Tibial nerve (tissue), 4 donors: ENCODE results near the gene CYP2A6. TPM values are rescaled to one million over a fixed set of nuclear protein-coding genes. Genes with fewer than 3 reads are reported as not detected.
"Not testable (repeated sequence)": the region's sequence is repeated elsewhere in the genome, so short reads cannot be mapped to it uniquely, and the experiment has no call there.

Experiments used
- DNase-seq, 2 donors: peaks; one replicate each; pipeline ENCODE4 v3.0.0-alpha.2; 2019; ENCODE audit warnings: low spot score in 2 of 2
- H3K27ac ChIP-seq, 4 donors: fragments of 200-600 bp; sonication (generic) in 3 of 4; one replicate each; pipeline ENCODE4 v1.5.1; 2017 to 2019; ENCODE audit warnings: mild to moderate bottlenecking in 1 of 4
- H3K27me3 ChIP-seq, 2 donors: fragments of 200-600 bp; sonication (generic) in 1 of 2; one replicate each; pipeline versions ENCODE4 v1.5.1 to v1.6.0; 2017 to 2019
- H3K36me3 ChIP-seq, 3 donors: fragments of 200-600 bp; sonication (generic); one replicate each; pipeline ENCODE4 v1.5.1; 2018 to 2019
- H3K4me1 ChIP-seq, 4 donors: fragments of 200-600 bp; sonication (generic) in 3 of 4; one replicate each; pipeline ENCODE4 v1.5.1; 2017 to 2019
- H3K4me3 ChIP-seq, 4 donors: fragments of 200-600 bp; sonication (generic) in 3 of 4; one replicate each; pipeline ENCODE4 v1.5.1; 2017 to 2019; ENCODE audit warnings: mild to moderate bottlenecking in 1 of 4, moderate library complexity in 1 of 4
- H3K9me3 ChIP-seq, 4 donors: fragments of 200-600 bp; sonication (generic) in 3 of 4; one replicate each; pipeline ENCODE4 v1.5.1; 2017 to 2019
- EP300 ChIP-seq, 2 donors: sonication (generic); formaldehyde crosslinking; IDR thresholded peaks; one replicate each; pipeline ENCODE4 v1.6.1; 2017; ENCODE audit warnings: antibody characterized with exemption in 2 of 2, mild to moderate bottlenecking in 1 of 2
- POLR2A ChIP-seq, 2 donors: fragments of 450-650 bp; IDR thresholded peaks; one replicate each; pipeline ENCODE4 v1.6.1; 2017; ENCODE audit warnings: antibody characterized with exemption in 2 of 2, mild to moderate bottlenecking in 2 of 2, moderate library complexity in 2 of 2
- WGBS, 2 donors: methylation state at CpG; one replicate each; pipeline ENCODE4 v1.1.5; 2018; 5-methylcytosine and 5-hydroxymethylcytosine counted together
- total RNA-seq, 4 donors: library from RNA; depleted of rRNA; stranded (reverse); fragments of >200 nt; gene quantifications; one replicate each; pipeline ENCODE4 v1.1.0, GENCODE V29; 2016
- TF ChIP-seq, protein P1 (sequence below), 5 experiments: fragments of 200-600 bp in 3 of 5; fragments of 450-650 bp in 2 of 5; sonication (generic) in 3 of 5; IDR thresholded peaks; one replicate each; pipeline ENCODE4 v1.5.1; 2016 to 2019; ENCODE audit warnings: antibody characterized with exemption in 5 of 5, mild to moderate bottlenecking in 3 of 5, moderate library complexity in 2 of 5

The CYP2A6 gene, protein sequence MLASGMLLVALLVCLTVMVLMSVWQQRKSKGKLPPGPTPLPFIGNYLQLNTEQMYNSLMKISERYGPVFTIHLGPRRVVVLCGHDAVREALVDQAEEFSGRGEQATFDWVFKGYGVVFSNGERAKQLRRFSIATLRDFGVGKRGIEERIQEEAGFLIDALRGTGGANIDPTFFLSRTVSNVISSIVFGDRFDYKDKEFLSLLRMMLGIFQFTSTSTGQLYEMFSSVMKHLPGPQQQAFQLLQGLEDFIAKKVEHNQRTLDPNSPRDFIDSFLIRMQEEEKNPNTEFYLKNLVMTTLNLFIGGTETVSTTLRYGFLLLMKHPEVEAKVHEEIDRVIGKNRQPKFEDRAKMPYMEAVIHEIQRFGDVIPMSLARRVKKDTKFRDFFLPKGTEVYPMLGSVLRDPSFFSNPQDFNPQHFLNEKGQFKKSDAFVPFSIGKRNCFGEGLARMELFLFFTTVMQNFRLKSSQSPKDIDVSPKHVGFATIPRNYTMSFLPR
- total RNA-seq = 1 to 10 TPM in 1 of 4 donors, not detected in 3; 7.3 TPM

DNA sequence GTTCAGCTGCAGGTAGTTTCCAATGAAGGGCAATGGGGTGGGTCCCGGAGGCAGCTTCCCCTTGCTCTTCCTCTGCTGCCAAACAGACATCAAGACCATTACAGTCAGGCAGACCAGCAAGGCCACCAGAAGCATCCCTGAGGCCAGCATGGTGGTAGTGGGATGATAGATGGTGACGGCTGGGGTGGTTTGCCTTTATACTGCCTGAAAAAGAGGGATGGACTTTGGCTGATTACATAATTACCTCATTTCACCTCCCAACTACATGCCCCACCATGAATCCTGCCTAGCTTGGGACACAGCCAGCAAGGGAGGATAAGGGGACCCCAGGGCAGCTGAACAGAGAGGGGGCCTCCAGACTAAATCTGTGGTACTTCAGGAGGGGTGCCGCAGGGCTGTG lies at the start of gene CYP2A6:
CYP2A6 (minus strand) TSS at position 171 of the 400 bp plus-strand sequence; CDS start at position 150, 21 bp downstream.
- 88 to 90% methylated on average over 2 to 3 of the region's 3 CpGs for WGBS, 2 donors
- not testable (repeated sequence) for H3K27ac ChIP-seq, H3K4me1 ChIP-seq, H3K4me3 ChIP-seq, H3K9me3 ChIP-seq, DNase-seq, H3K36me3 ChIP-seq
- peaks cover 0 to 15% of the 10 kb centered on the region in 2 donors for H3K27me3 ChIP-seq

DNA sequence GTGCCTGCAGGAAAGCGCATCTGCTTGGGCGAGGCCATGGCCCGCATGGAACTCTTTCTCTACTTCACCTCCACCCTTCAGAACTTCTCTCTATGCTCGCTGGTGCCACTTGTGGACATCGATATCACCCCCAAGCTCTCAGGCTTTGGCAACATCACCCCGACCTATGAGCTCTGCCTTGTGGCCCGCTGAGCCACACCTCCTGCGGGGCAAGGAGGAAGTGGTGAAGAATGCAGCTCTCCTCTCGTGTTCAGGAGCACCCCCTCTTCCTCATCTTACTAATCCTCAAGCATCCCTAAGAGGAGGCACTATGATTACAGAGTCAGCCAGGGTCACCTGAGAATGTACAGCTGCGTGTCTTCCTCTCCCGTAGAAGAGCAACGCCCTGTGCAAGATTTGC lies 49.7 kb upstream of the CYP2A6 start:
- not testable (repeated sequence) for H3K27me3 ChIP-seq, H3K4me3 ChIP-seq, H3K36me3 ChIP-seq, DNase-seq, H3K4me1 ChIP-seq, H3K27ac ChIP-seq, H3K9me3 ChIP-seq
- 77 to 78% methylated on average over 12 of the region's 12 CpGs for WGBS, 2 donors

DNA sequence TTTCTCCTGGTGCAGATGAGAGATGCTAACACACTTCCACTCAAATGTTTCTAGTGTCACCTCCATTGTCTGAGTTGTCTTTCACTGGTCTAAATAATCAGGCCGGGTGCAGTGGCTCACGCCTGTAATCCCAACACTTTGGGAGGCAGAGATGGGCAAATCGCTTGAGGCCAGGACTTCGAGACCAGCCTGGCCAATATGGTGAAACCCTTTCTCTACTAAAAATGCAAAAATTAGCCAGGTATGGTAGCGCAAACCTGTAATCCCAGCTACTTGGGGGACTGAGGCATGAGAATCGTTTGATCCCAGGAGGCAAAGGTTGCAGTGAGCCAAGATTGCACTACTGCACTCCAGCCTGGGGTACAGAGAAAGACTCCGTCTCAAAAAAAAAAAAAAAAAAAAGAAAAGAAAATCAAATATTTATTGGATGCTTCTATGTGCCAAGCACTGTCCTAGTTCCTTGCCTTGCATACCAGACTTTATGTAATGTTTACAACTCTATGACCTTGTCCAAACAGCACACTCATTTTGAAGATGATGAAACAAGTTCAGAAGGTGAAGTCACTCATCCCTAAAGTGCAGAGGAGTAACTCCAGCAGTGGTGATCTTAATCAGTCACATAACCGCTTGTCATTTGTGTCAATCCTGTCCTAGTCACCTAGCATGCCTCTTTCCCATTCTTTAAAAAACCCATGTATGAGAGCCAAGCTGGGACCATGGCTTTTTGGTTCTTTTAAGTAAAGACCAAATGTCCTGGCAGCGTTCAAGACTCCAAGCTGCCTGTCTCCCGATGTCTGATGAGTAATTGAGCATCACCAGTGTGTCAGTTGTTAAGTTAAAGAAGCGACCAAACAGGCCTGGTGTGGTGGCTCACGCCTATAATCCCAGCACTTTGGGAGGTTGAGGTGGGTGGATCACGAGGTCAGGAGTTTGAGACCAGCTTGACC lies 46.9 kb upstream of the CYP2A6 start:
- not testable (repeated sequence) for H3K27me3 ChIP-seq, H3K9me3 ChIP-seq, DNase-seq, H3K27ac ChIP-seq, H3K4me3 ChIP-seq, H3K36me3 ChIP-seq, H3K4me1 ChIP-seq
- 85% methylated on average over 13 of the region's 13 CpGs for WGBS, 2 donors

DNA sequence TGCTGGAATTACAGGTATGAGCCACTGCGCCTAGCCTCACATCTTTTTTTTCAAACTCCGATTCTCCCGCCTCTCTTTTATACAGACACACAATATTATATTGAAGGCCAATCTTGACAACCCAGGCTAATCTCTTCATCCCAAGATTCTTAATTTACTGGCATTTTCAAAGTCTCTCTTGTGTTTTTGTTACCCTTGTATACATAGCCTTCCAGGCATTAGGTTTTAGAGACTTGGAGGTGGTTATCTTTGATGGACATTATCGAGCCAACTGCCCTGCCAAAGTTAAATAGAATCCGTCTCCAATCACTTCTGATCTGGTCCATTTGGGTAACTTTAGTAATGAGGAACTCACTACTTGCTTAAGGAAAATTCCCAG lies 46.2 kb upstream of the CYP2A6 start:
- Histone ChIP-seq H3K27ac (no peak overlapping the region), H3K4me3 (no peak overlapping the region), H3K36me3 (no peaks in the 10 kb centered on the region), H3K27me3 (no peaks in the 10 kb centered on the region), H3K9me3 (no peaks in the 10 kb centered on the region), H3K4me1 (no peaks in the 10 kb centered on the region)
- WGBS, 2 donors = 92 to 96% methylated on average over 5 of the region's 5 CpGs
- TF ChIP-seq, protein P1, sequence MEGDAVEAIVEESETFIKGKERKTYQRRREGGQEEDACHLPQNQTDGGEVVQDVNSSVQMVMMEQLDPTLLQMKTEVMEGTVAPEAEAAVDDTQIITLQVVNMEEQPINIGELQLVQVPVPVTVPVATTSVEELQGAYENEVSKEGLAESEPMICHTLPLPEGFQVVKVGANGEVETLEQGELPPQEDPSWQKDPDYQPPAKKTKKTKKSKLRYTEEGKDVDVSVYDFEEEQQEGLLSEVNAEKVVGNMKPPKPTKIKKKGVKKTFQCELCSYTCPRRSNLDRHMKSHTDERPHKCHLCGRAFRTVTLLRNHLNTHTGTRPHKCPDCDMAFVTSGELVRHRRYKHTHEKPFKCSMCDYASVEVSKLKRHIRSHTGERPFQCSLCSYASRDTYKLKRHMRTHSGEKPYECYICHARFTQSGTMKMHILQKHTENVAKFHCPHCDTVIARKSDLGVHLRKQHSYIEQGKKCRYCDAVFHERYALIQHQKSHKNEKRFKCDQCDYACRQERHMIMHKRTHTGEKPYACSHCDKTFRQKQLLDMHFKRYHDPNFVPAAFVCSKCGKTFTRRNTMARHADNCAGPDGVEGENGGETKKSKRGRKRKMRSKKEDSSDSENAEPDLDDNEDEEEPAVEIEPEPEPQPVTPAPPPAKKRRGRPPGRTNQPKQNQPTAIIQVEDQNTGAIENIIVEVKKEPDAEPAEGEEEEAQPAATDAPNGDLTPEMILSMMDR (IDR thresholded peaks at IDR 0.05) = no peak
- TF ChIP-seq POLR2A (IDR thresholded peaks at IDR 0.05) (no peak), EP300 (IDR thresholded peaks at IDR 0.05) (no peak)
- no peak for DNase-seq

DNA sequence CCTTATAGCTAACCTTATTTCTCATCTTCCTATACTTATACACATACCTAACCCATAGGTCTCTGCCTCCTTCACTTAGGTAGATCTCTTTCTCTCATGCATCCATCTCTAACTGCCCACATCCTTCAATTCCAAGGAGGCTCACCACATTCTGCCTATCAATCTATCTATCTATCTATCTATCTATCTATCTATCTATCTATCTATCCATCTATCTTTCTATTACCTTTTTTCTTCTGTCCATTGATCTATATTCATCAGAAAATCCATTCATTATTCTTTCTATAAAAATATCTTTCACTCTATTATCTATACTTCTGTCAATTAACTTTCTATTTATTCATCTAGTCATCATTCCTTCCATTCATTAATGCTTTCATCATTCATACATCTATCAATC lies 42.9 kb upstream of the CYP2A6 start:
- H3K27me3 ChIP-seq = no peaks in the 10 kb centered on the region
- no peak for DNase-seq
- H3K9me3 ChIP-seq = no peaks in the 10 kb centered on the region
- H3K36me3 ChIP-seq = no peaks in the 10 kb centered on the region
- H3K4me1 ChIP-seq = no peaks in the 10 kb centered on the region
- no peak overlapping the region for H3K27ac ChIP-seq
- TF ChIP-seq, protein P1 (IDR thresholded peaks at IDR 0.05) = no peak
- TF ChIP-seq POLR2A (IDR thresholded peaks at IDR 0.05) (no peak), EP300 (IDR thresholded peaks at IDR 0.05) (no peak)
- no peak overlapping the region for H3K4me3 ChIP-seq

DNA sequence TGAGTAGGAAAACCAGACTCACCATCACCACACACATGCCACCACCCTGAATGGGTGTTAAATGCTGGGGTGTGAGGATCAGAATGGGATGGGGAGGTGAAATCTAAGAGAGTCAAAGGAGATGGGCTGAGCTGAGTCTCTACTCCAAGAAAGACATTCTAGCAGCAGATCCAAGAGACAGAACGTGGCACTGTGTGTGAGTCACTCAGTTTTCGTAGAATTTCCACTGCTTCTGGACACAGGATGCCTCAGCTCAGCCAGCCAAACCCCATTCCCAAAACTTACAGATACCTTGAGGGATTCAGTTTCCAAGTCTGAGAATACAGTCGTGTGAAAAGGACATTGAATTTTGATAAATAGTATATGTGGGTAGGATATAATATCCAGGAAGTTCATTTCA lies 39.1 kb upstream of the CYP2A6 start:
- Histone ChIP-seq H3K4me3 (no peak overlapping the region), H3K27ac (no peak overlapping the region), H3K4me1 (no peaks in the 10 kb centered on the region), H3K27me3 (no peaks in the 10 kb centered on the region), H3K9me3 (no peaks in the 10 kb centered on the region), H3K36me3 (no peaks in the 10 kb centered on the region)
- DNase-seq = no peak
- TF ChIP-seq, protein P1 (IDR thresholded peaks at IDR 0.05) = no peak
- TF ChIP-seq POLR2A (IDR thresholded peaks at IDR 0.05) = no peak
- TF ChIP-seq EP300 (IDR thresholded peaks at IDR 0.05) = no peak
- WGBS, 2 donors = 54 to 56% methylated on average over 3 of the region's 3 CpGs
